Measurements from ENCODE around the gene RAB31.
A peak's percentile ranks its signal among the peaks of the same experiment; 100 is the strongest.

The RAB31 gene

GRCh38 chr18:9698497-9698896, 9.6 kb upstream of the RAB31 start:
- intact Hi-C loops (cut with micrococcal nuclease) = no loop called here
- peaks cover 44% of the 10 kb centered on the region for H3K4me1 Mint-ChIP-seq (ENCODE audit: low read depth)
- H3K9me3 Mint-ChIP-seq = no peaks in the 10 kb centered on the region
- H3K36me3 Mint-ChIP-seq (ENCODE audit: low read depth) = no peaks in the 10 kb centered on the region
- H3K27ac Mint-ChIP-seq = no peak overlapping the region
- H3K27me3 Mint-ChIP-seq = no peaks in the 10 kb centered on the region
- H3K4me3 Mint-ChIP-seq = no peak overlapping the region

GRCh38 chr18:9700261-9700796, 7.8 kb upstream of the RAB31 start:
- no peak overlapping the region for H3K4me3 Mint-ChIP-seq
- H3K27me3 Mint-ChIP-seq = no peaks in the 10 kb centered on the region
- peaks cover 50% of the 10 kb centered on the region for H3K4me1 Mint-ChIP-seq (ENCODE audit: low read depth)
- no peaks in the 10 kb centered on the region for H3K9me3 Mint-ChIP-seq
- intact Hi-C loops (cut with micrococcal nuclease) = loop anchor here (10.0 kb wide), 1 partner anchor 86 kb away; the partner anchor contains the start of gene PPP4R1
- no peaks in the 10 kb centered on the region for H3K36me3 Mint-ChIP-seq (ENCODE audit: low read depth)
- no peak overlapping the region for H3K27ac Mint-ChIP-seq

DNA sequence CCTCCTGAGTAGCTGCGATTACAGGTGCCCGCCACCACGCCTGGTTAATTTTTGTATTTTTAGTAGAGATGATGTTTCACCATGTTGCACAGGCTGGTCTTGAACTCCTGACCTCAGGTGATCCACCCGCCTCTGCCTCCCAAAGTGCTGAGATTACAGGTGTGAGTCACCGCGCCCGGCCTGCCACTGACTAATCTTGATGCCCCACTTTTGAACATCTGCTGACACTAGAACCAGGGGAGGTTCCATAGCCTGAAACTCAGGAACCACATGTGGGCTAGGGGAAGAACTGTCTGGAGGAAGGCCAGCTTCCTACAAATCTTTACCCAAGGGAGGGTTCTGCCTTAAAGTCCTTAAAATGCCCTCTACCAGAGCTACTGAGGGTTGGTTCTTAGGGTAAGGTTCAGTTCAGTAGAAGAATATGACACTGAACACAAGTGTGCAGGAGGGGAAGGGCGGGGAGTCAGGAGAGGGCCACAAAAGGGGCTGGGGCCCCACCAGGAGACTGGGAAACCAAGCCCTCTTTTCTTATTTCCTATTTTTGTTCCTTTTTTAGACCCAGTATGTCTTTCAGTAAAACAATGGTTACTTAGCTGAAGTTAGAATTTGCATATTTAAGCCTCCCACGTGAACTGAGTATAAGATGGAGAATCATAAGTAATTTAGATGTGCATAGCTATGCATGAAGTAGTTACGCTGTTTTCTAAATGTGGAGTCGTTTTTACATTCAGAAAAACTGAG, 6.3 kb upstream of the RAB31 start:
- no peaks in the 10 kb centered on the region for H3K36me3 Mint-ChIP-seq (ENCODE audit: low read depth)
- no peaks in the 10 kb centered on the region for H3K27me3 Mint-ChIP-seq
- no peaks in the 10 kb centered on the region for H3K9me3 Mint-ChIP-seq
- no peak overlapping the region for H3K4me3 Mint-ChIP-seq
- H3K27ac Mint-ChIP-seq = peak overlapping the region; percentile 74
- intact Hi-C loops (cut with micrococcal nuclease) = loop anchor here (10.0 kb wide), 1 partner anchor 87 kb away; the partner anchor contains the start of gene PPP4R1
- peaks cover 53% of the 10 kb centered on the region for H3K4me1 Mint-ChIP-seq (ENCODE audit: low read depth)

DNA sequence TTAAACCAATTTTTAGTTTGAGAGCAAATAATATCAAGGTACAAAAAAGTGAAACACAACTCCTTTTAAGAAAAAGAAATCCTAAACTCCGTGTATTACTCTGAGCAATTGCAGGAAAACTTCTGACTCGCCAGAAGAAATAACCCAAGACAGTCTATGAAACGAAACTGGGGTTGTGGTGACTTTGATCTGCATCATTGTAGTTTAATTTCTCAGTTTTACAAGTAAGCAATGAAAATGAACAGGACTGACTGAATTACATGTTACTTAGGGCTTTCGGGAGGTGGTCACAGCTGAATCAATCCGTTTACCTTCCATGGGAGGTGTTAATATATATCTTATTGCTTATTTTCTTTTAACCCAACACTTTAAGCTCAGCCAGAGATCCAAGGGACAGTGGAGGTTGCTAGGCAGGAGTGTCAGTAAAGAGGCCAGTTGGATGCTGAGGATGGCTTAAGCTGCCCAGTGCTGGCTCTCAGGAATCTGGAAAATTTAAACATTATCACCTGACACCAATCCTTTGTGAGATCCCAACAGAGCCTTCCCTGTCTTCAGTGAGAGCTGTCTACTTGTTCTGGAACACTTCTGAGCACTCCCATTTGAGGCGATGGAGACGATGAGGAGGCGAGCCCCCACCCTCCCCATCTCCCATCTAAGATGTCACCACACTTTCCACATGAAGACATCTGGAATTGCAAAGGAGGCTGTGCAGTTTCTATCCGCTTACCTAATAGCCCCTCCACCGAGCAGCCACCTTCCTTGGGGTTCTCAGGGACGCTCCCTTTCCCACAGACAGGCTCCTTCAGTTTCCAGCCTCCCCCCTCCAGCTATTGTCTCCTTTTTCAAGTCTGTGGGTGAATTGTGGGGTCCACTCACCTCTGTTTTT, 3.6 kb upstream of the RAB31 start:
- Mint-ChIP-seq H3K4me1 (ENCODE audit: low read depth) (peaks cover 65% of the 10 kb centered on the region), H3K9me3 (no peaks in the 10 kb centered on the region), H3K27me3 (no peaks in the 10 kb centered on the region), H3K36me3 (ENCODE audit: low read depth) (peaks cover 14% of the 10 kb centered on the region), H3K27ac (no peak overlapping the region), H3K4me3 (no peak overlapping the region)
- intact Hi-C loops (cut with micrococcal nuclease) = loop anchor here (5.0 to 10.0 kb wide), 2 partner anchors 90 to 208 kb away; partner anchors contain the start of genes PPP4R1 and VAPA

DNA sequence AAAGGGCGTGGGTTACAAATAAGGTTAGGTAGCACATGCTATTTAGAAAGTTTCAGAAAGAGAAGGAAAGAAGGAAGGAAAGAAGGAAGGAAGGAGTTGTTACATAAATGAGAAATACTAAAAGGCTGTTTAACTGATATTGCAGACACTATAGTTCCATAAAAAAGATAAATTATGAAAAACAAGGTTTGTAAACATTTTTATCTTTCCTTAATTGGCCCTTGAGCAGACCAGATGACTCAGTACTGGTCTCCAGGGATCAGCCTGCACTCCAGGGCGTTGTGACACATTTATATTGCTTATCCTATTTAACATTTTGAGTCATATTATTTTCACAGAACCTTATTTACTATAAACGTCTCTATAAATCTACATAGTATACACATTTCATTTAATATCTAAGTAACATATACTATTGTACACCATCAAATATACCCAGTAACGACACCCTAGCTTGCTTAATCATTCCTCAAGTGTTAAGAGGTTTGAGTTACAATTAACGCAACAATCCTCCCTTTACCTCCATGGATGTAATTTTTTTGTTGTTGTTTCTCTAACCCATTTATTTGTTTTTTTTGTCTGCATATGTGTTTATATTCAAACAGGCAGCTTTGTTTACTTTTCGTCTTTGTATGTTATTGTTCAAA, 2.8 kb upstream of the RAB31 start:
- Mint-ChIP-seq H3K36me3 (ENCODE audit: low read depth) (peaks cover 22% of the 10 kb centered on the region), H3K4me1 (ENCODE audit: low read depth) (peaks cover 71% of the 10 kb centered on the region), H3K27me3 (no peaks in the 10 kb centered on the region), H3K4me3 (no peak overlapping the region), H3K27ac (no peak overlapping the region), H3K9me3 (no peaks in the 10 kb centered on the region)
- intact Hi-C loops (cut with micrococcal nuclease) = loop anchor here (5.0 to 10.0 kb wide), 2 partner anchors 91 to 207 kb away; partner anchors contain the start of genes PPP4R1 and VAPA

DNA sequence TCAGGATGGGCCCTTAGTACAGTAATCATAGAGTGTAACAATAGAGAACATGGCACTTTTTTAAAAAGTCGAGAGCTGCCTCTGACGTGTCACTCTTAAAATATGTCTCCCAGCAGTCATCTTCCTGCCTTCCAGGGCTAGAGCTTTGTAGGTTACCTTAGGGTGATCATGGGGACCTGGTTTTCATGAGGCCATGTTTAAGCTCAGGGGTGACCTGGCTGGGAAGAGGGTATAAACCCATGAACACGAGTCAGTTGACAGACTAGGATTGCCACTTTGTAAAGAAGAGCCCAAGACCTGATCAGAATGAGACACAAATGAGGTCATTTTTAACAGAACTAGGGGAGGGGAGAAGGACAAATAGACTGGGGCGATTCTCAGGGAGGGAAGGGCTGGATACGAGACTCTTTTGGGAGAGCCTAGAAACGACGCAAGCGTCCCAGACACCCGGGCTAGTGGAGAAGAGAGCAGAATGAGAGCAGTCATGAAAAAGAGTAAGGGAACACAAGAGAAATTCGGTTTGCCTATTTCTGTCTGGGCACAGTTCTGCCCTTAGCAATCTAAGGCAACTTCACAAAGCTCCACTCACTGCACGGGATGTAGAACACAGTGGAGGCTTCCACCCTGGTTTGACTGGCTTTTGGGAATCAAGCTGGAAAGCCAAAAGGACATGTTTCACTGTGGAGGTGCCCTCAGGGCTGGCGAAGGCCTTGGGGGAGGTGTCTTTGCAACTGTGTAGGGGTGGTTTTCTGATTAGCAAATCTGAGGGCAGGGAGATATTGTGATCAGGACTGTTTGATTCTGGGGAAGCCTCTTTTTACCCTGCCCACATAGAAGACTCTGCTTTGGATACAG, 1.8 kb upstream of the RAB31 start:
- H3K9me3 Mint-ChIP-seq = no peaks in the 10 kb centered on the region
- H3K36me3 Mint-ChIP-seq (ENCODE audit: low read depth) = peaks cover 30% of the 10 kb centered on the region
- peaks cover 71% of the 10 kb centered on the region for H3K4me1 Mint-ChIP-seq (ENCODE audit: low read depth)
- intact Hi-C loops (cut with micrococcal nuclease) = loop anchor here (5.0 to 10.0 kb wide), 2 partner anchors 92 to 206 kb away; partner anchors contain the start of genes PPP4R1 and VAPA
- peak overlapping the region; percentile 85 for H3K27ac Mint-ChIP-seq
- no peaks in the 10 kb centered on the region for H3K27me3 Mint-ChIP-seq
- H3K4me3 Mint-ChIP-seq = no peak overlapping the region

GRCh38 chr18:9707381-9708056, 582 bp upstream of the RAB31 start:
- Mint-ChIP-seq H3K27me3 (no peaks in the 10 kb centered on the region), H3K4me1 (ENCODE audit: low read depth) (peaks cover 69% of the 10 kb centered on the region), H3K9me3 (no peaks in the 10 kb centered on the region), H3K36me3 (ENCODE audit: low read depth) (peaks cover 41% of the 10 kb centered on the region), H3K27ac (peak overlapping the region; percentile 85), H3K4me3 (peak overlapping the region; percentile 96)
- intact Hi-C loops (cut with micrococcal nuclease) = loop anchor here (5.0 to 10.0 kb wide), 2 partner anchors 93 to 205 kb away; partner anchors contain the start of genes PPP4R1 and VAPA

DNA sequence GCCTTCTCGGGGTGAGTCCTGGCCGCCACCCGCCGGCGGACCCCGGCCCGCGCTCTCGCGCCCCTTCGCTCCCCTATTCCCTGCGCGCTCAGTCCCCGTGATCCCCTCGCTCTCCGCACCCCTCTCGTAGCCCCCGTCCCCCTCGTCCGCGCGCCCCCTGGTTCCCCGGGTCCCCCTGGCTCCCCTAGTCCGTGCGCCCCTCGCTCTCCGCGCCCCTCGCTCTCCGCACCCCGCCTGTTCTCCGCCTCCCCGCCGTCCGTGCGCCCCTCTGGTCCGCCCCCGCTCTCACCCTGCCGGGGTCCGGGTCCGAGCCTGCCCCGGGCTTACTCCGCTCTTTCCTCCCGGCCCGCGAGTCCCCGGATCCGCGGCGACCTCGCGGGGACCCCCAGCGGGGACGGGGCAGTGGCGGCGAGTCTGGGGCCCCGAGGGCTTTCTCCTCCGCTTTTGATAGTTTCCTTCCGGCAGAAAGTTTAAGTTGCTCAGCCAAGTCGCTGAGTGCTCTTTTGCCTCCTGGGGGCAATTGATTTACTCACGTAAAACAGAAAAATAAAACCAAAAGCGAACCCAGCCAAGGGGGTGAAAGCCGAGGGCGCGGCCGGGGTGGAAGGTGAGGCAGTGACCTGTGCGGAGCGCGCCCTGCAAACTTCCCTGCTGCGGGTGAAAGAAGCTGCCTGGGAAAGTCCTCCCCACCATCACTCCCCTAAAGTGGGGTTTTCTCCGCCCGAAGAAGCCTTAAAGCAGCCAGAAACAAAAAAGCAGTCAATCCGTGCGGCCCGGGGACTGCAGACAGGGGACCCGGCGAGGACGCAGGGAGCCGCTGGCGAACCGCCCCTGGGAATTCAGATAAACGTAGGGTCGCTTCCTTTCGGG, 568 bp downstream of the RAB31 start:
- Mint-ChIP-seq H3K27me3 (no peaks in the 10 kb centered on the region), H3K4me1 (ENCODE audit: low read depth) (peaks cover 76% of the 10 kb centered on the region)

GRCh38 chr18:9709304-9709877, 1.3 kb downstream of the RAB31 start:
- intact Hi-C loops (cut with micrococcal nuclease) = loop anchor here (1.0 to 10.0 kb wide), 3 partner anchors 62 to 203 kb away; partner anchors contain the start of genes PPP4R1 and VAPA
- Mint-ChIP-seq H3K4me3 (peak overlapping the region; percentile 96), H3K4me1 (ENCODE audit: low read depth) (peaks cover 82% of the 10 kb centered on the region), H3K9me3 (no peaks in the 10 kb centered on the region), H3K36me3 (ENCODE audit: low read depth) (peaks cover 60% of the 10 kb centered on the region), H3K27ac (peak overlapping the region; percentile 85), H3K27me3 (no peaks in the 10 kb centered on the region)

More for the DNA sequence above, 568 bp downstream of the RAB31 start:
- intact Hi-C loops (cut with micrococcal nuclease) = loop anchor here (1.0 to 10.0 kb wide), 3 partner anchors 63 to 204 kb away; partner anchors contain the start of genes PPP4R1 and VAPA
- Mint-ChIP-seq H3K9me3 (no peaks in the 10 kb centered on the region), H3K36me3 (ENCODE audit: low read depth) (peaks cover 52% of the 10 kb centered on the region), H3K4me3 (peak overlapping the region; percentile 96), H3K27ac (peak overlapping the region; percentile 85)

DNA sequence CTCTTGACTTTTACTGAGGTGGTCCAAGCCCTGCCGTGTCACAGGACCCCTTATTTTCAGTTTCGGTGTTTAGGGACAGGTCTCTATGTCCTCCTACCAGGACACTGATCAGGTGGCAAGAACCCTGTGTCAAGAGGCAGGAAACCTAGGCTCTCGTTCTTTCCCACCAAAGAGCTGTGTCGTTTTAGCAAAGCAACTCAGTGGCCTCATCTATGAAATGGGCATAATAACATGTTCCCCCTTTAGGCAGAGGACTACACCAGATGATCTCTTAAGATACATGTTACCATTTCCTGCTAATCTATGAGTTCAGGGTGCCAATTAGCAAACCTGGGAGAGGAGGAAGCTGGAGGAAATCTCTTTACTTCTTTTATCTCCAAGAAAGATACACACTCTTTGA, 1.9 kb downstream of the RAB31 start:
- Mint-ChIP-seq H3K4me1 (ENCODE audit: low read depth) (peaks cover 82% of the 10 kb centered on the region), H3K36me3 (ENCODE audit: low read depth) (peaks cover 66% of the 10 kb centered on the region), H3K27me3 (no peaks in the 10 kb centered on the region), H3K27ac (peak overlapping the region; percentile 85), H3K9me3 (no peaks in the 10 kb centered on the region), H3K4me3 (peak overlapping the region; percentile 96)
- intact Hi-C loops (cut with micrococcal nuclease) = loop anchor here (10.0 kb wide), 1 partner anchor 815 kb away; the partner anchor contains the start of gene NAPG

Measured in dendritic cell treated with granulocyte-macrophage colony-stimulating factor and Interleukin-4, amounts not matched to agents 40 ng/mL and 50 ng/mL, for 4 days (primary cell).